Liver (tissue), 9 donors: ENCODE measurements around the gene VPS11. TPM values are rescaled to one million over a fixed set of nuclear protein-coding genes. Genes with fewer than 3 reads are reported as not detected.

Experiments used
- DNase-seq: peaks from one replicate; pipeline ENCODE4 v3.0.0-alpha.2; 2017; ENCODE audit warnings: low spot score
- H3K27ac ChIP-seq, 2 donors: one replicate each; pipeline ENCODE4 v1.7.0; 2013; ENCODE audit warnings: inconsistent platforms in 2 of 2, low read length in 2 of 2, control low read depth in 1 of 2, low read depth in 1 of 2, mild to moderate bottlenecking in 1 of 2
- H3K27me3 ChIP-seq, 4 donors: one replicate each; pipeline versions ENCODE4 v1.6.1 to v1.7.0; 2013; ENCODE audit warnings: low read length in 3 of 4, inconsistent platforms in 1 of 4, mild to moderate bottlenecking in 1 of 4, moderate library complexity in 1 of 4; ENCODE audit not compliant: control insufficient read depth in 4 of 4, insufficient read depth in 4 of 4
- H3K36me3 ChIP-seq, 4 donors: one replicate each; pipeline versions ENCODE4 v1.6.1 to v1.7.0; 2013; ENCODE audit warnings: low read length in 3 of 4, mild to moderate bottlenecking in 3 of 4, low read depth in 1 of 4, moderate library complexity in 1 of 4; ENCODE audit not compliant: control insufficient read depth in 4 of 4, insufficient read depth in 3 of 4
- H3K4me1 ChIP-seq, 4 donors: one replicate each; pipeline versions ENCODE4 v1.6.1 to v1.7.0; 2013; ENCODE audit warnings: low read length in 3 of 4, mild to moderate bottlenecking in 3 of 4, moderate library complexity in 1 of 4; ENCODE audit not compliant: control insufficient read depth in 4 of 4, insufficient read depth in 4 of 4
- H3K4me3 ChIP-seq, 3 donors: one replicate each; pipeline versions ENCODE4 v1.6.1 to v1.7.0; 2013; ENCODE audit warnings: low read length in 3 of 3, control low read depth in 1 of 3, low read depth in 1 of 3, mild to moderate bottlenecking in 1 of 3
- H3K9ac ChIP-seq, 2 donors: one replicate each; pipeline ENCODE4 v1.7.0; 2013; ENCODE audit warnings: low read length in 2 of 2, mild to moderate bottlenecking in 2 of 2, moderate library complexity in 2 of 2, control low read depth in 1 of 2, low read depth in 1 of 2
- H3K9me3 ChIP-seq, 4 donors: one replicate each; pipeline versions ENCODE4 v1.6.1 to v1.7.0; 2013; ENCODE audit warnings: low read length in 3 of 4; ENCODE audit not compliant: control insufficient read depth in 4 of 4
- ATF3 ChIP-seq: IDR thresholded peaks from 2 replicates; pipeline ENCODE4 v1.6.1; 2016; ENCODE audit warnings: antibody characterized with exemption
- FOXA1 ChIP-seq: IDR thresholded peaks from 2 replicates; pipeline ENCODE4 v1.6.1; 2016; ENCODE audit warnings: antibody characterized with exemption
- FOXA2 ChIP-seq: IDR thresholded peaks from 2 replicates; pipeline ENCODE4 v1.6.1; 2016; ENCODE audit warnings: antibody characterized with exemption
- GABPA ChIP-seq, 2 donors: IDR thresholded peaks in 1 of 2; conservative IDR thresholded peaks in 1 of 2; 2 replicates each; pipeline ENCODE4 v1.6.1; 2016; ENCODE audit warnings: antibody characterized with exemption in 2 of 2, mild to moderate bottlenecking in 1 of 2, moderate library complexity in 1 of 2
- HNF4A ChIP-seq, 2 donors: conservative IDR thresholded peaks; 2 replicates each; pipeline ENCODE4 v1.6.1; 2016; ENCODE audit warnings: antibody characterized with exemption in 2 of 2, mild to moderate bottlenecking in 2 of 2
- HNF4G ChIP-seq: IDR thresholded peaks from 2 replicates; pipeline ENCODE4 v1.6.1; 2016; ENCODE audit warnings: antibody characterized with exemption
- JUND ChIP-seq, 2 donors: IDR thresholded peaks; 2 replicates each; pipeline ENCODE4 v1.6.1; 2016; ENCODE audit warnings: antibody characterized with exemption in 2 of 2
- MAX ChIP-seq: IDR thresholded peaks from 2 replicates; pipeline ENCODE4 v1.6.1; 2016; ENCODE audit warnings: antibody characterized with exemption
- REST ChIP-seq: IDR thresholded peaks from 2 replicates; pipeline ENCODE4 v1.6.1; 2016; ENCODE audit warnings: antibody characterized with exemption, mild to moderate bottlenecking
- RXRA ChIP-seq, 2 donors: IDR thresholded peaks; 2 replicates each; pipeline ENCODE4 v1.6.1; 2017 to 2018; ENCODE audit warnings: antibody characterized with exemption in 2 of 2, mild to moderate bottlenecking in 1 of 2
- SP1 ChIP-seq: IDR thresholded peaks from 2 replicates; pipeline ENCODE4 v1.6.1; 2018; ENCODE audit warnings: antibody characterized with exemption, mild to moderate bottlenecking
- TAF1 ChIP-seq: conservative IDR thresholded peaks from 2 replicates; pipeline ENCODE4 v1.6.1; 2016; ENCODE audit warnings: antibody characterized with exemption, mild to moderate bottlenecking
- YY1 ChIP-seq: IDR thresholded peaks from 2 replicates; pipeline ENCODE4 v1.6.1; 2016; ENCODE audit warnings: antibody characterized with exemption, mild to moderate bottlenecking
- WGBS: extraction: QIAGEN DNeasy Blood & Tissue Kit; methylation state at CpG from one replicate; pipeline ENCODE4 v1.1.7; 2013; 5-methylcytosine and 5-hydroxymethylcytosine counted together
- polyA plus RNA-seq, 2 donors: library from polyadenylated mRNA; stranded (reverse) in 1 of 2; unstranded in 1 of 2; fragments of 200-250 nt in 1 of 2; fragments of >200 nt in 1 of 2; fragmentation: Nextera tagmentation in 1 of 2; extraction: Ambion mirVana in 1 of 2; gene quantifications; one replicate each; pipeline versions ENCODE4 v1.2.1 to v1.2.3, GENCODE V29; 2013 to 2015
- total RNA-seq, 2 donors: library from RNA; depleted of rRNA; stranded (reverse); fragments of >200 nt; gene quantifications; one replicate each; pipeline ENCODE4 v1.2.3, GENCODE V29; 2014
- TF ChIP-seq, protein P1 (sequence below): fragments of 150-350 bp; IDR thresholded peaks from 2 replicates; pipeline ENCODE4 v1.5.1; 2017; ENCODE audit warnings: improper control_type of control experiment, low read depth, low read length; ENCODE audit not compliant: missing input control
- TF ChIP-seq, protein P2 (sequence below): IDR thresholded peaks from 2 replicates; pipeline ENCODE4 v1.6.1; 2016; ENCODE audit warnings: antibody characterized with exemption
- donor health status: healthy.
- donor health status: healthy.
- donor health status: healthy.
- donor health status: healthy.
- donor health status: healthy.

The VPS11 gene
- total and polyA plus RNA-seq, 4 donors: 7.2 to 17.4 (median 12.2) TPM

DNA sequence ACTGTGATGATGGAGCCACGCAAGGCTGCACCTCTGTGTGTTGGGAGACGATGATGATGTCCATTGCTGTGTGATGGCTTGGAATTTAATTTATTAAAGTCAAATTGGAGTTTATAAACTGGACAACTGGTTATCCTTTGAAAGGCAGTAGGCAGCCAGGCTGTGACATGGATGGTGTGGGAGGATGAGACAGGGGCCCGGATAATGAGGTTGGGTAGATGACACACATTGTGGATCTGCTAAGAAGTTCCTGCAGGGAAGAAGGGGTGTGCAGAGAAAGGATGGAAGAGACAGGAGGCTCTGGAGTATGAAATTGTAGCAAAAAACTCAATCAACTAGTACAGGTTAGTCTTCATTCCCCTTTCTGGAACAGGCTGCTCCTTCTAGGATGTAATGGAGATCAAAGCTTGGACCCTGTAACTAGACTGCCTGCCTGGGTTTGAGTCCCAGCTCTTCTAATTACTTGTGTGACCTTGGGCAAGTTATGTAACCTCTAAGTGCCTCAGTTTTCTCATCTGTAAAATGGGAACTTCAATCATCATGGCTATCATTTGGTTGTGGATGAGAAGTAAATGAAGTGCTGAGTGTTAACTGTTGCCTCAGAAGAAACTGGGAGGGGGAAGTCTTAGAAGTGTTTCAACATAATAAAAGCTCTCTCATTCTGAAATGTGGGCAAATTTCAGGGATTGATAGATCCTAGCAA lies 49.5 kb downstream of the VPS11 start:
- no peak for DNase-seq
- WGBS: 95% methylated on average over 3 of the region's 3 CpGs
- H3K9me3 ChIP-seq: no peaks in the 10 kb centered on the region
- no peak overlapping the region for H3K27ac ChIP-seq
- H3K4me1 ChIP-seq: peaks cover 1 to 15% (median 10%) of the 10 kb centered on the region in 4 donors
- H3K9ac ChIP-seq: no peak overlapping the region
- H3K27me3 ChIP-seq: no peaks in the 10 kb centered on the region
- peaks cover 0 to 31% (median 12%) of the 10 kb centered on the region in 4 donors for H3K36me3 ChIP-seq
- no peak for TF ChIP-seq HNF4A (conservative IDR thresholded peaks at IDR 0.05)
- no peak overlapping the region for H3K4me3 ChIP-seq

- 97% methylated on average over 5 of the region's 5 CpGs for WGBS
- Histone ChIP-seq H3K9ac (no peak overlapping the region), H3K4me1 (peaks cover 6 to 21% (median 17%) of the 10 kb centered on the region in 4 donors), H3K27me3 (no peaks in the 10 kb centered on the region), H3K36me3 (peaks cover 0 to 20% (median 8%) of the 10 kb centered on the region in 4 donors), H3K4me3 (no peak overlapping the region), H3K27ac (no peak overlapping the region), H3K9me3 (no peaks in the 10 kb centered on the region)
- DNase-seq: no peak
- no peak for TF ChIP-seq GABPA (IDR thresholded peaks at IDR 0.05 in 1 of 2, conservative IDR thresholded peaks at IDR 0.05 in 1 of 2)
- TF ChIP-seq SP1: no peak
- TF ChIP-seq RXRA (IDR thresholded peaks at IDR 0.05): no peak
- TF ChIP-seq MAX: no peak
- TF ChIP-seq TAF1: no peak
- TF ChIP-seq HNF4G: no peak
- no peak for TF ChIP-seq FOXA2
- TF ChIP-seq, protein P1, sequence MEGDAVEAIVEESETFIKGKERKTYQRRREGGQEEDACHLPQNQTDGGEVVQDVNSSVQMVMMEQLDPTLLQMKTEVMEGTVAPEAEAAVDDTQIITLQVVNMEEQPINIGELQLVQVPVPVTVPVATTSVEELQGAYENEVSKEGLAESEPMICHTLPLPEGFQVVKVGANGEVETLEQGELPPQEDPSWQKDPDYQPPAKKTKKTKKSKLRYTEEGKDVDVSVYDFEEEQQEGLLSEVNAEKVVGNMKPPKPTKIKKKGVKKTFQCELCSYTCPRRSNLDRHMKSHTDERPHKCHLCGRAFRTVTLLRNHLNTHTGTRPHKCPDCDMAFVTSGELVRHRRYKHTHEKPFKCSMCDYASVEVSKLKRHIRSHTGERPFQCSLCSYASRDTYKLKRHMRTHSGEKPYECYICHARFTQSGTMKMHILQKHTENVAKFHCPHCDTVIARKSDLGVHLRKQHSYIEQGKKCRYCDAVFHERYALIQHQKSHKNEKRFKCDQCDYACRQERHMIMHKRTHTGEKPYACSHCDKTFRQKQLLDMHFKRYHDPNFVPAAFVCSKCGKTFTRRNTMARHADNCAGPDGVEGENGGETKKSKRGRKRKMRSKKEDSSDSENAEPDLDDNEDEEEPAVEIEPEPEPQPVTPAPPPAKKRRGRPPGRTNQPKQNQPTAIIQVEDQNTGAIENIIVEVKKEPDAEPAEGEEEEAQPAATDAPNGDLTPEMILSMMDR: no peak
- TF ChIP-seq ATF3: no peak
- no peak for TF ChIP-seq FOXA1
- TF ChIP-seq JUND (IDR thresholded peaks at IDR 0.05): no peak
- TF ChIP-seq HNF4A (conservative IDR thresholded peaks at IDR 0.05): no peak
- TF ChIP-seq YY1: no peak
- TF ChIP-seq REST: no peak
- TF ChIP-seq, protein P2, sequence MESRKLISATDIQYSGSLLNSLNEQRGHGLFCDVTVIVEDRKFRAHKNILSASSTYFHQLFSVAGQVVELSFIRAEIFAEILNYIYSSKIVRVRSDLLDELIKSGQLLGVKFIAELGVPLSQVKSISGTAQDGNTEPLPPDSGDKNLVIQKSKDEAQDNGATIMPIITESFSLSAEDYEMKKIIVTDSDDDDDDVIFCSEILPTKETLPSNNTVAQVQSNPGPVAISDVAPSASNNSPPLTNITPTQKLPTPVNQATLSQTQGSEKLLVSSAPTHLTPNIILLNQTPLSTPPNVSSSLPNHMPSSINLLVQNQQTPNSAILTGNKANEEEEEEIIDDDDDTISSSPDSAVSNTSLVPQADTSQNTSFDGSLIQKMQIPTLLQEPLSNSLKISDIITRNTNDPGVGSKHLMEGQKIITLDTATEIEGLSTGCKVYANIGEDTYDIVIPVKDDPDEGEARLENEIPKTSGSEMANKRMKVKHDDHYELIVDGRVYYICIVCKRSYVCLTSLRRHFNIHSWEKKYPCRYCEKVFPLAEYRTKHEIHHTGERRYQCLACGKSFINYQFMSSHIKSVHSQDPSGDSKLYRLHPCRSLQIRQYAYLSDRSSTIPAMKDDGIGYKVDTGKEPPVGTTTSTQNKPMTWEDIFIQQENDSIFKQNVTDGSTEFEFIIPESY: no peak
Measured at GRCh38 chr11:119118227-119118626, 50.6 kb downstream of the VPS11 start.
